Stimulated activated CD4-positive, alpha-beta T cell treated with anti-CD3 and anti-CD28 coated beads, Interleukin-12 subunit alpha, Interleukin-12 subunit beta, amount 100 ng/mL, for 24 hours (primary cell): Measurements from ENCODE around the gene CWC27.

ENCODE experiments used
- DNase-seq, 2 experiments: peaks; one replicate each; pipeline ENCODE4 v3.0.0-alpha.2; 2020; ENCODE audit warnings: low read depth in 2 of 2

CWC27 gene

GRCh38 chr5:65035211-65036206 is 266.8 kb downstream of the CWC27 start:
- DNase-seq = peak; percentile 60 to 63

GRCh38 chr5:65037831-65038815 is 269.4 kb downstream of the CWC27 start:
- no peak for DNase-seq

GRCh38 chr5:65041296-65042158 is 272.8 kb downstream of the CWC27 start:
- no peak for DNase-seq

DNA sequence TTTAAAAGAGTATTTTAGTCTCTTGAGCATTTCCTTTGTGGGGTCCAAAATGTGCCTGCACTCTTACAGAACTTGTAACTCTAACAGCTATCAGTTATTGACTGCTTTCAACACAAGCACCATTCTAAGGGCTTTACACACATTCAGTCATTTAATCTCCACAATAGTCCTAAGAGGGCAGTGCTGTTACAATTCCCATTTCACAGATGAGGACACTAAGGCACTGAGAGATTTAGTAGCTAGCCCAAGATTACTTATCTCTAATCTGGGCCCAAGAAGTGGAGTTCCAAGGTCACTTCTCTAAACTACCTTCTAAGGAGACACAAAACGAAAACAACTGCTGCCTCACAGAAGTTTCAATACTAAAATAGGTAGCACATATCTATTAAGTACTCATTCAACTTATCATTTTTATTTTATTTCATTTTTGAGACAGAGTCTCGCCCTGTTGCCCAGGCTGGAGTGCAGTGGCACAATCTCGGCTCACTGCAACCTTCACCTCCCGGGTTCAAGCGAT is 275.2 kb downstream of the CWC27 start:
- DNase-seq = no peak

DNA sequence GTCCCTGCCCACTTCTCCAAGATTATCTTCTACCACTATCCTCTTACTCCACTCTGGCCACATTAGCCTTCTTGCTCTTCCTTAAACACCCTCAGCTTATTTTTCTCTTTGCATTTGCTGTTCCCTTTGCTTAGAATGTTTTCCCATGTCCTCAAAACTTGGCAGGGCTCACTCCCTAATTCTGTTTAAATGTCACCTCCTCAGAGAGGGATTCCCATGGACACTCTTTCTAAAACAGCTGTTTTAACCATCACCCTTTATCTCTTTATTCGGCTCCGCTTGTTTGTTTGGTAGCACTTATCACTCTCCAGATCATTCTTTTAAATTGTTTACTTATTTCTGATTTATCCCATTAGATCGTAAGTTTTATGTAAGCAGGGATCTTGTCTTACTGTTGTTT is 278.5 kb downstream of the CWC27 start:
- no peak for DNase-seq

DNA sequence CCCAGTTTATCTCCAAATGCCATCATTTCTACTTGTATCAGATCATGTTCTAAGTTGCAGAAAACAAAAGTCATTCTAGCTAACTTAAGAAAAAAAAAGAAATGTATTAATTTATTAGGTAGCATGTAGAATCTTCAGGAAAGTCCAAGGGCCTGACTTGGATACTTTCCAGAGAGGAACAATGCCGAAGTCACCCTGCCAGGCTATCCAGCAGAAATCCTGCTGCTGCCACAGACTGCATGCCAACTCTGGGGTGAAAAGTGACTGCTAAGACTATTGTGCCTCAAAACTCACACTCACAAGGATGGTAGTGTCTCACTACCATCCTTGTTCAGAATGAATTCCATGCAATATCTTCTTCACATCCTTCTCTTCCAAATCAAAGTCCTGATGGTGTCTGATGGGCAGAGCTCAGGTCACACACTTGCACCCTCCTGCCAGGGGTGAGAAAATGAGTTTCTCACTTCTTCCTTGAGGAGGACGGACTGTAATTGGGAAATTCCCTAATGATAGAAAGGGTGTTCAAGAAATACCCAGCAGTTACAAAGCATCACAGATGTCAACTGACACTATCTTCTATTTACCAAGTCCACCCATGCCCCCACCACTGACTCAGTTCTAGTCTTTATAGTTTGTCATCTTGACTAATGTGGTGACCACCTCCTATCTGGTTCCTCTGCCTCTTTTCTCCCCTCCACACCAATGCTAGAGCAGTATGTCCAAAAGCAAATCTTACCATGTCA is 279.4 kb downstream of the CWC27 start:
- DNase-seq = no peak

DNA sequence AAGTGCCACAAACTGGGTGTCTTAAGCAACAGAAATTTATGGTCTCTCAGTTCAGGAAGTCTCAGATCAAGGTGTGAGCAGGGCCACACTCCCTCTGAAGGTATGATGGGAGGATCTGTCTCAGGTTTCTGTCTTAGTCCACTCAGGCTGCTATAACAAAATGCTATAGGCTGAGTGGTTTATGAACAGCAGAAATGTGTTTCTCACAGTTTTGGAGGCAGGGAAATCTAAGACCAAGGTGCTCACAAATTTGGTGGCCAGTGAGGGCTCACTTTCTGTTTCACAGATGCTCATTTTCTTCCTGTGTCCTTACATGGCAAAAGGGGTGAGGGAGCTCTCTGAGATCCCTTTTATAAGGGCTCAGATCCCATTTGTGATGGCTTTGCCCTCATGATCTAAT is 281.4 kb downstream of the CWC27 start:
- no peak for DNase-seq

GRCh38 chr5:65050826-65051498 is 282.2 kb downstream of the CWC27 start:
- DNase-seq = no peak

GRCh38 chr5:65055938-65056337 is 287.2 kb downstream of the CWC27 start:
- no peak for DNase-seq

GRCh38 chr5:65059681-65060598 is 291.2 kb downstream of the CWC27 start:
- no peak for DNase-seq

DNA sequence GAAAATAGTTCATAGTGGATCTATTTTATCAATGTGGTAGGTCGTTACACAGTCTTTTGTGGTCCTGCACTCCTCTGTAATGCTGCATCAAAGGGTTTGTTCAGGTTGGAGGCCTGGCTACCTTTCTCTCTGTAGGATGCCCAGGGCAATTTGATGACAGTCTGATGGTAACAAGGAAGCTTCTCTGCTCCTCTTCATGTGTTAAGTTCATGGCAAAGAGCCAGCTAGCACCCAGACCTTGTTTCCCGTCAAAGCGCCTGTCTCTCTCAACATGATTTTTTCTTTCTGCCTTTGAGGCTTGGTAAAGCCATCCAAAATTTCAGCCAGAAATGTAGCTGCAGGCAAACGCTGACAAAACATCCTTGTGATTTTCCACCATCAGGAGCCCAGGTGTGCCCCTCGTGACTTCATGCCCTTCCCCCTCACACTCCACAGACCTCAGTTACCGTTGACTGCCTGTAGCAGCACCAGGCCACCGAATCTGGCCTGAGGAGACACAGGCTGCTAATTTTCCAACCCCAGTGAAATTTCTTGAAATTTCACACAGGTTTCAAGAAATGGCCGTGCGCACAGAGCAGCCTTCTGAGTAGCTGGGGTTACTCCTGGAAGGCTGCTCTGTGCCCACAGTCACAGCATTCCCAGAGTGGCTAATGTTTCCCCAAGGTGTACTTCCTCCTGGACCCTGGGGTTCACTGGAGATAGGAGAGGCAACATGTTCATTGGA is 292.7 kb downstream of the CWC27 start:
- no peak for DNase-seq

GRCh38 chr5:65061974-65062353 is 293.2 kb downstream of the CWC27 start:
- no peak for DNase-seq

DNA sequence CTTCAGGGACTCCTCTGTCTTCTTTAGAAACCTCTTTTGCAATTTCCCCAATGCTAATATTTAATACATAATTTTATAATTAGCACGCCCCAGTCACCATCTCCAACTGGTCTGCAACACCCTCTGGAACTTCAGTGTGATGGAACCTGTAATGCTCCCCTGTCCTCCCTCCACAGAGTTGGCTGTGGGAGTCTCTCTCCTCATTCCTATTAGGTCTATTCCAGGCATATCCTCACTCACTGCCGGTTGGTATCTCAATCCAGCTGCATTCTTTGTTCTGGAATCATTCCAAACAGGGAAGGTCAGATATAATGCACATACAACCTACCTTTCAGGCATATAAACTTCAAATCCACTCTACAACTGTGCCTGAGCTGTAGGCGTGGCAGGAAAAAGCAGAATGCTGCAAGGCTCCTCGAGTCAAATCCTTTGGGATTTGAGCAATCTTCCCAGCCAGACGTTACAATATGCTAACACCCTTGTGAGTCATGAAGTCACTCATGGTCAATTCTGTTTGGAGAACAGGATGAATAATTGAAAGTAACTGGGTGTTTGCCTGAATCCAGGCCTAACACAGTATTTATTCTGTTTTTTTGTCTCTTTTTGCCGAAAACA is 293.8 kb downstream of the CWC27 start:
- DNase-seq = no peak

GRCh38 chr5:65065001-65065511 is 296.3 kb downstream of the CWC27 start:
- DNase-seq = no peak

GRCh38 chr5:65066387-65067146 is 297.8 kb downstream of the CWC27 start:
- DNase-seq = no peak

DNA sequence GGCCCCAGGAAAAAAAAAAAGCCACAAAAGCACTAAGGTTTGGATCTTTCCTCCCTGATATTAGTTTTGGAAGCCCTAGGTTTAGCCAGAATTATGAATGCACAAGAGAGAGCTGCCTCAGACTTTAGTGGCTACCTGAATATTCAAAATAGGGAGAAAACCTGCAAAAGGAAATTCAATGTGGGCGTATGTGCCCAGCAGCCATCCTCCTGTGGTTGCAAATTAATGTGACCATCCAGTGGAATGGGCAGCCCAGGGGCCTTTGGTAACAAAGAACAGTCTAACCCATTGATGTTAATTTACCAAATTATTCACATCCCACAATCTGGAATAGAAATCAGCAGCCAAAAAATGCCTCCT is 298.4 kb downstream of the CWC27 start:
- no peak for DNase-seq
